Lower lobe of right lung (tissue), 2 donors: ENCODE data around the gene USP48. TPM values are rescaled to one million over a fixed set of nuclear protein-coding genes. Genes with fewer than 3 reads are reported as not detected.
A peak's percentile ranks its signal among the peaks of the same experiment; 100 is the strongest.
"Not testable (repeated sequence)": the region's sequence is repeated elsewhere in the genome, so short reads cannot be mapped to it uniquely, and the experiment has no call there.

Experiments used
- ATAC-seq, 2 donors: fragments of 200-7000 bp; cut with Tn5 transposase; one replicate each; pipeline ENCODE4 v1.9.1; 2020 to 2022; ENCODE audit warnings: mild to moderate bottlenecking in 2 of 2, moderate library complexity in 2 of 2
- DNase-seq: peaks from one replicate; pipeline ENCODE4 v3.0.0-alpha.2; 2020
- H3K27ac ChIP-seq: fragments of 200-600 bp; one replicate; pipeline ENCODE4 v1.8.0; 2022
- H3K27me3 ChIP-seq: fragments of 200-600 bp; one replicate; pipeline ENCODE4 v1.8.0; 2022; ENCODE audit warnings: low read depth
- H3K36me3 ChIP-seq: fragments of 200-600 bp; one replicate; pipeline ENCODE4 v1.8.0; 2022; ENCODE audit warnings: mild to moderate bottlenecking
- H3K4me1 ChIP-seq: fragments of 200-600 bp; one replicate; pipeline ENCODE4 v1.8.0; 2022
- H3K4me3 ChIP-seq: fragments of 200-600 bp; one replicate; pipeline ENCODE4 v1.8.0; 2022; ENCODE audit warnings: mild to moderate bottlenecking
- H3K9me3 ChIP-seq: fragments of 200-600 bp; one replicate; pipeline ENCODE4 v1.8.0; 2022
- CTCF ChIP-seq: fragments of 200-600 bp; IDR thresholded peaks from one replicate; pipeline ENCODE4 v1.8.0; 2022; ENCODE audit warnings: antibody characterized with exemption, mild to moderate bottlenecking
- intact Hi-C: fragments of 100-400 bp; cut with DNase I; formaldehyde crosslinking; loops from one replicate; pipeline ENCODE4 v1.11.0; 2022
- total RNA-seq: library from RNA; stranded (reverse); fragmentation: NEBNext Ultra II Directional; extraction: Animal tissue kit (Norgen Biotek cat#: 25700); gene quantifications from one replicate; pipeline ENCODE4 v1.2.1, GENCODE V29; 2021
- donor health status: DM: no; HTN: yes; CAD: no; lungs with severe emphysema.

Gene USP48
- total RNA-seq, 1 donor from 2014 or later, result 61.9 TPM

GRCh38 chr1:21794656-21795055, 11.7 kb upstream of the USP48 start:
- intact Hi-C loops, result no loop called here
- ATAC-seq (no peak), DNase-seq (no peak)
- no peaks in the 10 kb centered on the region for H3K36me3 ChIP-seq
- peaks cover 5% of the 10 kb centered on the region for H3K9me3 ChIP-seq
- no peak for TF ChIP-seq CTCF
- no peak overlapping the region for H3K4me3 ChIP-seq
- H3K27ac ChIP-seq, result no peak overlapping the region
- H3K27me3 ChIP-seq, result no peaks in the 10 kb centered on the region
- H3K4me1 ChIP-seq, result no peaks in the 10 kb centered on the region

- intact Hi-C loops, result no loop called here
- ATAC-seq, result no peak
These were observed 10.2 kb upstream of the USP48 start for GRCh38 chr1:21793104-21793503.

GRCh38 chr1:21786640-21787039, 3.7 kb upstream of the USP48 start:
- no peak for TF ChIP-seq CTCF
- DNase-seq (no peak), ATAC-seq (no peak)
- Histone ChIP-seq H3K4me1 (peaks cover 2% of the 10 kb centered on the region), H3K27ac (no peak overlapping the region), H3K36me3 (no peaks in the 10 kb centered on the region), H3K9me3 (no peaks in the 10 kb centered on the region), H3K27me3 (no peaks in the 10 kb centered on the region), H3K4me3 (no peak overlapping the region)
- intact Hi-C loops, result no loop called here

More at GRCh38 chr1:21793104-21793503, 10.2 kb upstream of the USP48 start:
- no peak for DNase-seq
- no peaks in the 10 kb centered on the region for H3K4me1 ChIP-seq
- H3K27ac ChIP-seq, result no peak overlapping the region
- peaks cover 5% of the 10 kb centered on the region for H3K9me3 ChIP-seq
- no peak for TF ChIP-seq CTCF
- no peak overlapping the region for H3K4me3 ChIP-seq
- no peaks in the 10 kb centered on the region for H3K27me3 ChIP-seq
- H3K36me3 ChIP-seq, result no peaks in the 10 kb centered on the region

GRCh38 chr1:21785764-21786163, 2.8 kb upstream of the USP48 start:
- DNase-seq, intact Hi-C loops, H3K27ac ChIP-seq, H3K4me1 ChIP-seq, ATAC-seq, H3K4me3 ChIP-seq, H3K27me3 ChIP-seq, H3K9me3 ChIP-seq, H3K36me3 ChIP-seq: not testable (repeated sequence)

GRCh38 chr1:21783679-21784603, 992 bp upstream of the USP48 start:
- no peak for TF ChIP-seq CTCF
- Histone ChIP-seq H3K9me3 (no peaks in the 10 kb centered on the region), H3K27me3 (no peaks in the 10 kb centered on the region), H3K36me3 (no peaks in the 10 kb centered on the region), H3K27ac (peak overlapping the region; percentile 98), H3K4me3 (peak overlapping the region; percentile 99), H3K4me1 (peaks cover 24% of the 10 kb centered on the region)
- ATAC-seq (no peak), DNase-seq (peak; percentile 53)
- intact Hi-C loops, result no loop called here

- H3K4me1 ChIP-seq, result peaks cover 24% of the 10 kb centered on the region
- H3K27me3 ChIP-seq, result no peaks in the 10 kb centered on the region
- H3K36me3 ChIP-seq, result no peaks in the 10 kb centered on the region
- H3K27ac ChIP-seq, result peak overlapping the region; percentile 98
- TF ChIP-seq CTCF, result peak; percentile 14
- DNase-seq (peak; percentile 70), ATAC-seq (peak; percentile 48 to 65)
- no peaks in the 10 kb centered on the region for H3K9me3 ChIP-seq
- peak overlapping the region; percentile 99 for H3K4me3 ChIP-seq
- intact Hi-C loops, result no loop called here
These were observed 541 bp downstream of the USP48 start for GRCh38 chr1:21782349-21782867.
